IMR-90 (cell line): ENCODE results near the gene CHST5. TPM values are rescaled to one million over a fixed set of nuclear protein-coding genes. Genes with fewer than 3 reads are reported as not detected.
"Not testable (repeated sequence)": the region's sequence is repeated elsewhere in the genome, so short reads cannot be mapped to it uniquely, and the experiment has no call there.

Experiments used
- ATAC-seq: fragments of 200-7000 bp; cut with Tn5 transposase; 2 replicates; pipeline ENCODE4 v1.9.1; 2020; ENCODE audit warnings: low read depth, mild to moderate bottlenecking, moderate library complexity
- BruUV-seq: library from RNA; stranded (reverse); fragments of 400-500 nt; replicated peaks from 2 replicates; lab custom pipeline; 2021; lab: Mats Ljungman, UMichigan
- CTCF ChIA-PET: fragments of 300-600 bp; formaldehyde crosslinking; extraction: SDS; loops from one replicate; lab custom pipeline; 2021; ENCODE audit warnings: antibody characterized with exemption; lab: Yijun Ruan, JAX
- POLR2A ChIA-PET: fragments of 300-600 bp; sonication (Branson Sonifier 250); formaldehyde crosslinking; loops from one replicate; lab custom pipeline; 2022; ENCODE audit warnings: antibody characterized with exemption; ENCODE audit not compliant: unreplicated experiment; lab: Charles Lee
- DNase-seq: peaks from one replicate; pipeline ENCODE4 v3.0.0; 2013
- H2AFZ ChIP-seq: replicated peaks from 2 replicates; pipeline ENCODE3; 2013; ENCODE audit warnings: low read length, mild to moderate bottlenecking; ENCODE audit not compliant: poor library complexity
- H2AK5ac ChIP-seq: 2 replicates; pipeline ENCODE4 v1.6.1; 2013; ENCODE audit warnings: low read depth, low read length, inconsistent platforms
- H2AK9ac ChIP-seq: replicated peaks from 2 replicates; pipeline ENCODE3; 2013; ENCODE audit warnings: mild to moderate bottlenecking, low read depth, low read length, moderate library complexity; ENCODE audit not compliant: poor library complexity
- H2BK120ac ChIP-seq: 2 replicates; pipeline ENCODE4 v1.6.1; 2013; ENCODE audit warnings: low read depth, low read length, inconsistent platforms
- H2BK15ac ChIP-seq: 3 replicates; pipeline ENCODE4 v1.6.1; 2013; ENCODE audit warnings: low read depth, low read length, inconsistent platforms
- H2BK20ac ChIP-seq: 2 replicates; pipeline ENCODE4 v1.6.1; 2013; ENCODE audit warnings: low read depth, mild to moderate bottlenecking, inconsistent platforms, low read length, moderate library complexity
- H2BK5ac ChIP-seq: 2 replicates; pipeline ENCODE4 v1.6.1; 2013; ENCODE audit warnings: mild to moderate bottlenecking, low read depth, low read length, inconsistent platforms; ENCODE audit not compliant: poor library complexity, severe bottlenecking
- H3K14ac ChIP-seq: replicated peaks from 2 replicates; pipeline ENCODE4 v1.6.1; 2013; ENCODE audit warnings: low read depth, low read length, inconsistent platforms
- H3K18ac ChIP-seq: 2 replicates; pipeline ENCODE4 v1.6.1; 2013; ENCODE audit warnings: low read depth, low read length, control low read depth
- H3K23ac ChIP-seq: 2 replicates; pipeline ENCODE4 v1.6.1; 2013; ENCODE audit warnings: low read depth, low read length, inconsistent platforms
- H3K27ac ChIP-seq: 2 replicates; pipeline ENCODE4 v1.5.1; 2013; ENCODE audit warnings: mild to moderate bottlenecking, control low read depth, low read length; ENCODE audit not compliant: insufficient read depth
- H3K27me3 ChIP-seq: 2 replicates; pipeline ENCODE4 v1.6.1; 2013; ENCODE audit warnings: low read length; ENCODE audit not compliant: control insufficient read depth, insufficient read depth
- H3K36me3 ChIP-seq: 2 replicates; pipeline ENCODE4 v1.6.1; 2013; ENCODE audit warnings: low read length, mixed read lengths; ENCODE audit not compliant: control insufficient read depth, insufficient read depth
- H3K4ac ChIP-seq: 2 replicates; pipeline ENCODE4 v1.6.1; 2013; ENCODE audit warnings: low read depth, low read length, inconsistent platforms
- H3K4me1 ChIP-seq: 2 replicates; pipeline ENCODE4 v1.6.1; 2013; ENCODE audit warnings: low read length, mixed read lengths; ENCODE audit not compliant: control insufficient read depth, insufficient read depth
- H3K4me2 ChIP-seq: 2 replicates; pipeline ENCODE4 v1.6.1; 2013; ENCODE audit warnings: low read depth, mild to moderate bottlenecking, control low read depth, low read length, moderate library complexity
- H3K4me3 ChIP-seq: 2 replicates; pipeline ENCODE4 v1.5.1; 2013; ENCODE audit warnings: low read depth, mild to moderate bottlenecking, control low read depth, low read length, moderate library complexity; ENCODE audit not compliant: insufficient read depth
- H3K56ac ChIP-seq: 2 replicates; pipeline ENCODE4 v1.6.1; 2013; ENCODE audit warnings: low read length, inconsistent platforms; ENCODE audit not compliant: insufficient read depth; ENCODE audit errors: extremely low read depth
- H3K79me1 ChIP-seq, 2 experiments: 2 replicates each; pipeline ENCODE4 v1.6.1; 2013; ENCODE audit warnings: low read length in 2 of 2, inconsistent platforms in 1 of 2, low read depth in 1 of 2
- H3K9ac ChIP-seq: 2 replicates; pipeline ENCODE4 v1.6.1; 2013; ENCODE audit warnings: low read depth, low read length, control low read depth
- H3K9me1 ChIP-seq: 2 replicates; pipeline ENCODE4 v1.6.1; 2013; ENCODE audit warnings: low read length, inconsistent platforms; ENCODE audit not compliant: insufficient read depth
- H3K9me3 ChIP-seq: 2 replicates; pipeline ENCODE4 v1.6.1; 2013; ENCODE audit warnings: low read length; ENCODE audit not compliant: control insufficient read depth, insufficient read depth
- H4K20me1 ChIP-seq: 2 replicates; pipeline ENCODE4 v1.6.1; 2013; ENCODE audit warnings: low read length, inconsistent platforms; ENCODE audit not compliant: insufficient read depth
- H4K5ac ChIP-seq: 2 replicates; pipeline ENCODE4 v1.6.1; 2013; ENCODE audit warnings: mild to moderate bottlenecking, low read depth, low read length, control low read depth
- H4K8ac ChIP-seq, 2 experiments: 2 replicates each; pipeline ENCODE4 v1.6.1; 2013; ENCODE audit warnings: low read depth in 2 of 2, low read length in 2 of 2, control low read depth in 1 of 2, inconsistent platforms in 1 of 2
- H4K91ac ChIP-seq: 2 replicates; pipeline ENCODE4 v1.6.1; 2013; ENCODE audit warnings: low read depth, low read length, inconsistent platforms; ENCODE audit not compliant: insufficient read depth
- WGBS, 2 experiments: methylation state at CpG; one replicate each; pipeline versions ENCODE4 v1.1.5 to v1.1.7; 2013; ENCODE audit warnings: missing lambda C conversion rate in 2 of 2; ENCODE audit not compliant: insufficient read length in 1 of 2; ENCODE audit errors: extremely low coverage in 2 of 2; 5-methylcytosine and 5-hydroxymethylcytosine counted together
- dilution Hi-C: fragments of 300-500 bp; cut with HindIII; formaldehyde crosslinking; loops from one replicate; pipeline ENCODE4 v1.14.3; 2018; ENCODE audit warnings: low sequenced_read_pairs; ENCODE audit not compliant: unreplicated experiment
- in situ Hi-C: fragments of 300-500 bp; cut with MboI; formaldehyde crosslinking; loops from 3 replicates; pipeline ENCODE4 v1.14.3; 2019; ENCODE audit warnings: low sequenced_read_pairs, inconsistent platforms, mixed read lengths
- intact Hi-C: fragments of 100-400 bp; cut with micrococcal nuclease; formaldehyde crosslinking; loops from 2 replicates; pipeline ENCODE4 v1.10.0; 2022
- polyA plus RNA-seq, 3 experiments: library from polyadenylated mRNA; depleted of rRNA; stranded (reverse); fragments of >200 nt; gene quantifications; 2 replicates each; pipeline ENCODE4 v1.2.3, GENCODE V29; 2012; ENCODE audit warnings: low replicate concordance in 1 of 3
- total RNA-seq: library from RNA; depleted of rRNA; stranded (reverse); fragments of >200 nt; gene quantifications from 2 replicates; pipeline ENCODE4 v1.2.3, GENCODE V29; 2012

Gene CHST5
- total and polyA plus RNA-seq, 2 of the 4 experiments (the other 2 are of a cell fraction) = not detected

DNA sequence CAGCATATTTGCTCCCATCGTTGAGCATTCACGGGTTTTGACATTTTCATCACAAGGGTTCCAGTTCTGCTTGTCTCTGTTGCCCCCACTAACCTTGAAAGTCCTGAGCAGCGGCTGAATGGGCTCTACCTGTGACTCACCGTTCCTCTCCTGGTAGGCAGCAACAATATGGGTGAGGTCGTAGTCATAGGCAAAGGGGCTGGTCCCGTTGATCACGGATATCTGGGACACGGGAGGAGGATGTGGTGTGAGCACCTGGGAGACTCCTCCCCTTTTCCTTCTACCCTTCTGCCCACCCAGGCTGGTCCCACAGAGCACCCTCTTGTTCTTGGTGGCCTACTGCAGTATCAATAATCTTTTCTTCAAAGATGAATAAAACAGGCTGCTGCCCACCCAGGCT lies 6.6 kb upstream of the CHST5 start:
- DNase-seq, H4K8ac ChIP-seq, H3K14ac ChIP-seq: not testable (repeated sequence)

More for the DNA sequence above, 6.6 kb upstream of the CHST5 start:
- H3K4me3 ChIP-seq, H4K20me1 ChIP-seq, H3K79me1 ChIP-seq, H3K27ac ChIP-seq, H3K18ac ChIP-seq, intact Hi-C loops, H3K4me1 ChIP-seq, H2AFZ ChIP-seq, BruUV-seq, H3K27me3 ChIP-seq, H3K9me3 ChIP-seq, H3K56ac ChIP-seq, H2AK9ac ChIP-seq, H4K5ac ChIP-seq, H2BK15ac ChIP-seq, H2BK5ac ChIP-seq, H3K9me1 ChIP-seq, H2BK120ac ChIP-seq, H3K4me2 ChIP-seq, H2AK5ac ChIP-seq, POLR2A ChIA-PET, in situ Hi-C loops, H3K4ac ChIP-seq, H2BK20ac ChIP-seq, H3K36me3 ChIP-seq, ATAC-seq, dilution Hi-C loops, H3K23ac ChIP-seq, CTCF ChIA-PET, H4K91ac ChIP-seq, H3K9ac ChIP-seq: not testable (repeated sequence)
- 100% methylated on average over 2 of the region's 8 CpGs; no CpG with 5 or more reads in 1 of the 2 experiments for WGBS, 2 experiments
